IPS-20b (cell line): ENCODE data around the gene AREG.

ENCODE experiments used
- H3K27ac ChIP-seq: one replicate; pipeline ENCODE4 v1.5.1; 2013; ENCODE audit warnings: low read length
- H3K27me3 ChIP-seq: 2 replicates; pipeline ENCODE4 v1.6.1; 2013; ENCODE audit warnings: mild to moderate bottlenecking, low read length, inconsistent platforms; ENCODE audit not compliant: insufficient read depth
- H3K36me3 ChIP-seq: 2 replicates; pipeline ENCODE4 v1.6.1; 2013; ENCODE audit warnings: low read depth, mild to moderate bottlenecking, inconsistent platforms, low read length, moderate library complexity; ENCODE audit not compliant: insufficient read depth
- H3K4me1 ChIP-seq: 2 replicates; pipeline ENCODE4 v1.6.1; 2013; ENCODE audit warnings: mild to moderate bottlenecking, control low read depth, inconsistent platforms, low read length, moderate library complexity; ENCODE audit not compliant: insufficient read depth
- H3K4me3 ChIP-seq: 2 replicates; pipeline ENCODE4 v1.5.1; 2013; ENCODE audit warnings: mild to moderate bottlenecking, low read length, inconsistent platforms
- H3K9ac ChIP-seq: 2 replicates; pipeline ENCODE4 v1.6.1; 2013; ENCODE audit warnings: low read depth, mild to moderate bottlenecking, inconsistent platforms, low read length, moderate library complexity
- H3K9me3 ChIP-seq: 2 replicates; pipeline ENCODE4 v1.6.1; 2013; ENCODE audit warnings: mild to moderate bottlenecking, low read depth, low read length, inconsistent platforms; ENCODE audit not compliant: insufficient read depth

AREG gene

DNA sequence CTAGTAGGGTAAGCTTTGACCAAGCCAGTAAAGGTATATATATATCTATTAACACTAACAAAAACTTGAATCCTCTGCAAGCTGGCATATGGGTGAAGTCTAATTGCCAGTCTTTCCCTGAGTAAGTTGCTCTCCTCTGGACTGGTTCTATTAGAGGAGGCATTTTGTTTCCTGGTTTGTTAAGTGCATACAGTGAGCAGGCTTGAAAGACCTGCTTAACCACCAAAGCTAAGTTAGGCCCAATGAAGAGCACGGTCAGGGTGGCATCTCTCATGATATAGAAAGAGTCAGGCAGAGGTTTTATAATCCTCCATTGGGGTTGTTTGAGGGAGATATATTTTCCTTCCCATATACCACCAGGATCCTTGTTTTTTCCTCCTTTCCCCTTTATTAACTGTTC is 9.6 kb upstream of the AREG start:
- Histone ChIP-seq H3K4me1 (no peaks in the 10 kb centered on the region), H3K27ac (no peak overlapping the region), H3K4me3 (no peak overlapping the region), H3K9me3 (no peaks in the 10 kb centered on the region), H3K9ac (no peak overlapping the region), H3K36me3 (no peaks in the 10 kb centered on the region), H3K27me3 (no peaks in the 10 kb centered on the region)

- H3K4me3 ChIP-seq: no peak overlapping the region
- no peaks in the 10 kb centered on the region for H3K27me3 ChIP-seq
- no peaks in the 10 kb centered on the region for H3K4me1 ChIP-seq
These were observed 7.1 kb upstream of the AREG start for GRCh38 chr4:74437866-74438265.

GRCh38 chr4:74438661-74439060 is 6.3 kb upstream of the AREG start:
- Histone ChIP-seq H3K4me1 (no peaks in the 10 kb centered on the region), H3K27me3 (no peaks in the 10 kb centered on the region), H3K9ac (no peak overlapping the region), H3K9me3 (no peaks in the 10 kb centered on the region), H3K36me3 (no peaks in the 10 kb centered on the region), H3K4me3 (no peak overlapping the region), H3K27ac (no peak overlapping the region)

More at GRCh38 chr4:74437866-74438265, 7.1 kb upstream of the AREG start:
- Histone ChIP-seq H3K27ac (no peak overlapping the region), H3K9ac (no peak overlapping the region), H3K9me3 (no peaks in the 10 kb centered on the region), H3K36me3 (no peaks in the 10 kb centered on the region)

GRCh38 chr4:74439952-74440351 is 5.0 kb upstream of the AREG start:
- H3K9ac ChIP-seq: no peak overlapping the region
- no peak overlapping the region for H3K4me3 ChIP-seq
- no peak overlapping the region for H3K27ac ChIP-seq
- peaks cover 13% of the 10 kb centered on the region for H3K27me3 ChIP-seq
- H3K36me3 ChIP-seq: no peaks in the 10 kb centered on the region
- H3K9me3 ChIP-seq: no peaks in the 10 kb centered on the region
- H3K4me1 ChIP-seq: no peaks in the 10 kb centered on the region

GRCh38 chr4:74440356-74440755 is 4.6 kb upstream of the AREG start:
- Histone ChIP-seq H3K9me3 (no peaks in the 10 kb centered on the region), H3K4me3 (no peak overlapping the region), H3K27ac (no peak overlapping the region), H3K4me1 (no peaks in the 10 kb centered on the region), H3K36me3 (no peaks in the 10 kb centered on the region), H3K9ac (no peak overlapping the region), H3K27me3 (peaks cover 17% of the 10 kb centered on the region)

- H3K27me3 ChIP-seq: peaks cover 30% of the 10 kb centered on the region
- H3K9ac ChIP-seq: no peak overlapping the region
- H3K4me1 ChIP-seq: no peaks in the 10 kb centered on the region
- H3K36me3 ChIP-seq: no peaks in the 10 kb centered on the region
- no peak overlapping the region for H3K27ac ChIP-seq
- no peaks in the 10 kb centered on the region for H3K9me3 ChIP-seq
- no peak overlapping the region for H3K4me3 ChIP-seq
These were observed 3.2 kb upstream of the AREG start for GRCh38 chr4:74441744-74442143.

DNA sequence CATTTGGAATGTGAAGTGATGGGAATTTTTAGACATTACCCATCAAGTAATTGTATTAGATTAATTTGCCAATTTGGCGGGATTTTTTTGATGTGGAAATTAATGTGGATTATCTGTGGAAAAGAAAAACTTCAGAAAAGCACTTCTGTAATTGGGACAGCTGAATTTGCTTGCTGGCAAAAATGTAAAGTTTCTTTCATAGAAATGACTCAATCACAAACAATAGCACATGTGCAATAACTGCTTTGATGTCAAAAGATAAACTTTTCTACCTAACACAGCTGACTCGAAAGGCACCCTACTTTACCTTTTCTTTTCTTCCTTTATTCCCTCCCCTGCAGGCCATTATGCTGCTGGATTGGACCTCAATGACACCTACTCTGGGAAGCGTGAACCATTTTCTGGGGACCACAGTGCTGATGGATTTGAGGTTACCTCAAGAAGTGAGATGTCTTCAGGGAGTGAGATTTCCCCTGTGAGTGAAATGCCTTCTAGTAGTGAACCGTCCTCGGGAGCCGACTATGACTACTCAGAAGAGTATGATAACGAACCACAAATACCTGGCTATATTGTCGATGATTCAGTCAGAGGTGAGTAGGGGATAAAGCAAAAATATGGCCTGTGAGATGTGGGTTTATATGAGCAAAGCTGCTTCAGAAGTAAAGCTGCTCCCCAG is 1.4 kb downstream of the AREG start:
- Histone ChIP-seq H3K9me3 (no peaks in the 10 kb centered on the region), H3K9ac (no peak overlapping the region), H3K27me3 (peaks cover 36% of the 10 kb centered on the region), H3K36me3 (no peaks in the 10 kb centered on the region), H3K4me1 (peaks cover 4% of the 10 kb centered on the region), H3K4me3 (no peak overlapping the region), H3K27ac (no peak overlapping the region)

DNA sequence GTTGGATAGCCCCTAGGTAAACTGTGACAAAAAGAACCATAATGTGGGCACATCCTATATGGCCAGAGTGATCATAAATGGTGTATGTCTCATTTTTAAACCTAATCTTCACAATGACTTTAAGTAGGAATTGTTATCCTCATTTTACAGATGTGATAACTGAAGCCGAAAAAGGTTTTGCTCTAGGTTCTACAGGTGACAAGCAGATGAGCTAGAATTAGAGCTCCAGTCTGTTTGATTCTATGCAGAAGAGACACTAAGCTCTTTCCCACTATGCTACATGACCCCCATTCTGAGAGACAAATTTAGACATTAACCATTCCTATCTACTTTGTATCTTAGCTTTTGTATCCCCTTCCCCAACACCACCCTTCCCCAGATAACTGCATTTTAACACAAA is 2.0 kb downstream of the AREG start:
- H3K9ac ChIP-seq: no peak overlapping the region
- no peak overlapping the region for H3K4me3 ChIP-seq
- peaks cover 4% of the 10 kb centered on the region for H3K4me1 ChIP-seq

DNA sequence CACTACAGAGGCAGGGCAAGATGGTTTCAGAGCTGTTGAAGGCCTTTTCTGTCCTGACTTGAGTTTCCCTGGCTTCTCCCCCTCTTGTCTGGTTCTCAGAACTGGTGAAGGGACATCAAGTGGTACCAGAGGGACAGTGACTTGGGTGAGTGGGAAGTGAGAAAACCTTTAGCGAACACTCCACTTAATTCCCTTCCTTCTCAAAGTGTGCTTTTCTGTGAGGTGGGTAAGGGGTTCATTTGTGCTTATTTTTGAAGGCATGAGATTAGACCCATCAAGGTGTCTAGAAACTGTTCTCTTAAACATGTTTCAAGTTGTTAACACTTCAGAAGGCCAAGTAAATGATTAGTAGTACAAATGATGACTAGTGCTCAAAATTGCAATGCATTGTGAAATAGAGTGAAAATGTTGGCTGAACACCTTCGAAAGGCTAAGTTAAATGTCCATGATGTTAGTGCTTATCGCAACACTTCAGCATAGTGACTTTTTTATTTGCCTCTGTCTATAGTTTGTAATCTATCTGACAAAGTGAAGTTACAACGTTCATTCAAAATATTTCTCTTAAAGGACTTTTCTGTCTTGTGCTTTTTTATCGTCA is 2.8 kb downstream of the AREG start:
- peaks cover 4% of the 10 kb centered on the region for H3K4me1 ChIP-seq
- no peak overlapping the region for H3K9ac ChIP-seq
- peaks cover 36% of the 10 kb centered on the region for H3K27me3 ChIP-seq
- H3K4me3 ChIP-seq: no peak overlapping the region
- no peaks in the 10 kb centered on the region for H3K36me3 ChIP-seq
- H3K9me3 ChIP-seq: no peaks in the 10 kb centered on the region
- no peak overlapping the region for H3K27ac ChIP-seq

More for the DNA sequence above, 2.0 kb downstream of the AREG start:
- Histone ChIP-seq H3K27ac (no peak overlapping the region), H3K27me3 (peaks cover 36% of the 10 kb centered on the region), H3K36me3 (no peaks in the 10 kb centered on the region), H3K9me3 (no peaks in the 10 kb centered on the region)

GRCh38 chr4:74449571-74450297 is 4.8 kb downstream of the AREG start:
- Histone ChIP-seq H3K36me3 (no peaks in the 10 kb centered on the region), H3K4me1 (peaks cover 4% of the 10 kb centered on the region), H3K27ac (no peak overlapping the region), H3K9ac (no peak overlapping the region), H3K9me3 (no peaks in the 10 kb centered on the region), H3K27me3 (peaks cover 25% of the 10 kb centered on the region), H3K4me3 (no peak overlapping the region)

GRCh38 chr4:74450298-74450683 is 5.4 kb downstream of the AREG start:
- H3K9me3 ChIP-seq: no peaks in the 10 kb centered on the region
- H3K4me1 ChIP-seq: peaks cover 4% of the 10 kb centered on the region
- H3K27ac ChIP-seq: no peak overlapping the region
- no peak overlapping the region for H3K4me3 ChIP-seq
- no peaks in the 10 kb centered on the region for H3K36me3 ChIP-seq
- no peak overlapping the region for H3K9ac ChIP-seq
- peaks cover 20% of the 10 kb centered on the region for H3K27me3 ChIP-seq

DNA sequence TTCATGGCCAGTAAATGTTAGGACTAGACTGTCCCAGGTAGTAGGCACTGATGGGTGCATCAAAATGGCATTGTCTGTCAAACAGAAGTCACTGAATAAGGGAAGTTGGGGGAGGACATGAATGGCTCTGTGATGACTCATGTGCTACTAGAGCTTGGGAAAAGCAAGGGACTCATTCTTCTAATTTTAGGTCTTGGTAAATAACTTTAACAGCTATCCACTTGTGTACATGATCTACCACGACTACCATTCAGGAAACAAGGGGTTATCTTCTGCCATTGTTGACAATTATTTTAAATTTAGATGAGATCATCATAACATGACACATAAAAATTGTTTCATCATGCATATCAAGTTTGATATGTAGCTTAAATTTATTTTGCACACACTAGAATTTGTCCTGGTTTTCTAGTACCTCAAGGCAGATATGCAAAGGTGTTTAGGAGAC is 6.3 kb downstream of the AREG start:
- no peak overlapping the region for H3K9ac ChIP-seq
- no peak overlapping the region for H3K27ac ChIP-seq
- H3K4me1 ChIP-seq: peaks cover 4% of the 10 kb centered on the region
- no peak overlapping the region for H3K4me3 ChIP-seq
- H3K27me3 ChIP-seq: peaks cover 11% of the 10 kb centered on the region
- H3K36me3 ChIP-seq: no peaks in the 10 kb centered on the region
- no peaks in the 10 kb centered on the region for H3K9me3 ChIP-seq
